ENCODE results near the gene LRRD1.
"Not testable (repeated sequence)": the region's sequence is repeated elsewhere in the genome, so short reads cannot be mapped to it uniquely, and the experiment has no call there.

- not testable (repeated sequence) for TF ChIP-seq CTCF (IDR thresholded peaks at IDR 0.05); POLR2A (IDR thresholded peaks at IDR 0.05); POLR2AphosphoS5 (IDR thresholded peaks at IDR 0.05; ENCODE audit: insufficient read depth in 1 of 2, low read depth in 1 of 2)
Measured at GRCh38 chr7:92142791-92143190, 36.2 kb downstream of the LRRD1 start.

All from vagina (tissue), 2 donors.